Endothelial cell of umbilical vein (primary cell): ENCODE measurements around the gene MBLAC1. TPM values are rescaled to one million over a fixed set of nuclear protein-coding genes. Genes with fewer than 3 reads are reported as not detected.

Experiments
- BruUV-seq: library from RNA; stranded (reverse); fragments of 400-500 nt; replicated peaks from 2 replicates; lab custom pipeline; 2021; lab: Mats Ljungman, UMichigan
- CTCF ChIA-PET: fragments of 300-600, 350-600 bp; sonication (Branson Sonifier 250); formaldehyde crosslinking; loops from one replicate; lab custom pipeline; 2021; ENCODE audit warnings: antibody characterized with exemption, inconsistent platforms; lab: Charles Lee
- POLR2A ChIA-PET: fragments of 300-600, 350-600 bp; sonication (Branson Sonifier 250); formaldehyde crosslinking; loops from one replicate; lab custom pipeline; 2021; ENCODE audit warnings: antibody characterized with exemption, inconsistent platforms; lab: Charles Lee
- DNase-seq: peaks from one replicate; pipeline ENCODE4 v3.0.0-alpha.2; 2011; ENCODE audit warnings: low read depth, low spot score
- FAIRE-seq: peaks from 2 replicates; lab custom pipeline; 2011; peaks lifted over from hg19 to GRCh38; lab: Jason Lieb, UNC
- H2AFZ ChIP-seq: 2 replicates; pipeline ENCODE4 v1.6.0; 2012; ENCODE audit warnings: low read depth, low read length, control low read depth, inconsistent platforms
- H3K27ac ChIP-seq: 2 replicates; pipeline ENCODE4 v1.5.1; 2011; ENCODE audit warnings: low read depth, mild to moderate bottlenecking, control low read depth, low read length, moderate library complexity; ENCODE audit not compliant: insufficient read depth
- H3K27me3 ChIP-seq, 2 experiments: 2 replicates each; pipeline versions ENCODE4 v1.6.0 to v1.6.1; 2011; ENCODE audit warnings: low read length in 2 of 2, mixed read lengths in 1 of 2; ENCODE audit not compliant: control insufficient read depth in 2 of 2, insufficient read depth in 2 of 2
- H3K36me3 ChIP-seq, 2 experiments: 2 replicates in 1 of 2; 3 replicates in 1 of 2; pipeline ENCODE4 v1.5.1; 2011; ENCODE audit warnings: low read length in 2 of 2, mild to moderate bottlenecking in 1 of 2, moderate library complexity in 1 of 2; ENCODE audit not compliant: control insufficient read depth in 2 of 2, insufficient read depth in 2 of 2; ENCODE audit errors: extremely low read depth in 1 of 2
- H3K4me1 ChIP-seq: 3 replicates; pipeline ENCODE4 v1.5.1; 2011; ENCODE audit warnings: mild to moderate bottlenecking, low read length; ENCODE audit not compliant: control insufficient read depth, insufficient read depth; ENCODE audit errors: extremely low read depth
- H3K4me2 ChIP-seq: 2 replicates; pipeline ENCODE4 v1.6.1; 2011; ENCODE audit warnings: low read length, control low read depth, mixed read lengths; ENCODE audit not compliant: insufficient read depth
- H3K4me3 ChIP-seq, 3 experiments: fragments of 200-600 bp in 1 of 3; sonication (generic), shearing (Covaris generic) in 1 of 3; replicated peaks in 1 of 3; 2 replicates each; pipeline ENCODE4 v1.5.1; 2011 to 2016; ENCODE audit warnings: control low read depth in 3 of 3, low read length in 3 of 3, mild to moderate bottlenecking in 2 of 3, inconsistent platforms in 1 of 3, low read depth in 1 of 3, moderate library complexity in 1 of 3; ENCODE audit not compliant: insufficient read depth in 1 of 3
- H3K79me2 ChIP-seq: 2 replicates; pipeline ENCODE4 v1.6.0; 2012; ENCODE audit warnings: low read length, inconsistent platforms; ENCODE audit not compliant: control insufficient read depth, insufficient read depth
- H3K9ac ChIP-seq: replicated peaks from 2 replicates; pipeline ENCODE3; 2011; ENCODE audit warnings: low read length, control low read depth; ENCODE audit not compliant: insufficient read depth; ENCODE audit errors: extremely low read depth
- H3K9me1 ChIP-seq: replicated peaks from 3 replicates; pipeline ENCODE4 v1.6.0; 2011; ENCODE audit warnings: mild to moderate bottlenecking, low read length; ENCODE audit not compliant: control insufficient read depth, insufficient read depth; ENCODE audit errors: extremely low read depth
- H3K9me3 ChIP-seq: replicated peaks from 2 replicates; pipeline ENCODE4 v1.5.1; 2012; ENCODE audit warnings: low read length, inconsistent platforms; ENCODE audit not compliant: control insufficient read depth, insufficient read depth
- H4K20me1 ChIP-seq: replicated peaks from 2 replicates; pipeline ENCODE3; 2011; ENCODE audit warnings: mild to moderate bottlenecking, low read length; ENCODE audit not compliant: control insufficient read depth, insufficient read depth; ENCODE audit errors: extremely low read depth
- EZH2 ChIP-seq: IDR thresholded peaks from 2 replicates; pipeline ENCODE4 v1.6.1; 2012; ENCODE audit warnings: borderline replicate concordance, low read depth, mild to moderate bottlenecking, moderate library complexity, low read length, inconsistent platforms; ENCODE audit not compliant: severe bottlenecking
- FOS ChIP-seq: IDR thresholded peaks from 2 replicates; pipeline ENCODE4 v1.6.1; 2011; ENCODE audit warnings: mild to moderate bottlenecking, low read length, moderate library complexity, borderline replicate concordance; ENCODE audit not compliant: insufficient read depth
- GATA2 ChIP-seq: IDR thresholded peaks from 2 replicates; pipeline ENCODE4 v1.7.0; 2011; ENCODE audit warnings: low read depth, mild to moderate bottlenecking, moderate library complexity, mixed read lengths, low read length; ENCODE audit not compliant: insufficient read length, insufficient read depth
- JUN ChIP-seq: IDR thresholded peaks from 2 replicates; pipeline ENCODE4 v1.6.1; 2011; ENCODE audit warnings: borderline replicate concordance, low read depth; ENCODE audit not compliant: insufficient read length, insufficient read depth
- MYC ChIP-seq: IDR thresholded peaks from one replicate; pipeline ENCODE4 v1.6.1; 2011; ENCODE audit warnings: mild to moderate bottlenecking, low read depth, low read length
- POLR2A ChIP-seq: IDR thresholded peaks from 2 replicates; pipeline ENCODE4 v1.6.1; 2012; ENCODE audit warnings: low read depth, mild to moderate bottlenecking, control low read depth, low read length
- POLR2AphosphoS5 ChIP-seq: IDR thresholded peaks from 2 replicates; pipeline ENCODE4 v1.6.1; 2012; ENCODE audit warnings: low read depth, mild to moderate bottlenecking, control low read depth, low read length, moderate library complexity; ENCODE audit not compliant: insufficient read depth
- dilution Hi-C: fragments of 300-500 bp; cut with MboI; formaldehyde crosslinking; loops from one replicate; pipeline ENCODE4 v1.15.0; 2019; ENCODE audit warnings: low sequenced_read_pairs; ENCODE audit not compliant: extremely low pct_ligation_motif_present
- intact Hi-C: fragments of 100-400 bp; cut with micrococcal nuclease; formaldehyde crosslinking; loops from one replicate; pipeline ENCODE4 v1.10.0; 2022
- polyA plus RNA-seq, 4 experiments: library from polyadenylated mRNA; depleted of rRNA in 3 of 4; stranded (reverse) in 3 of 4; unstranded in 1 of 4; fragments of >200 nt; gene quantifications; 2 replicates each; pipeline versions ENCODE4 v1.2.1 to v1.2.3, GENCODE V29; 2011 to 2012; ENCODE audit warnings: missing spikeins in 1 of 4
- total RNA-seq: library from RNA; stranded (reverse); gene quantifications from 2 replicates; pipeline ENCODE4 v1.2.3, GENCODE V29; 2021
- TF ChIP-seq, protein P1 (sequence below): IDR thresholded peaks from 2 replicates; pipeline ENCODE4 v1.6.1; 2011; ENCODE audit not compliant: insufficient read depth, insufficient read length
- TF ChIP-seq, protein P2 (sequence below), 2 donors: IDR thresholded peaks; 1 replicate in 1 of 2; 2 replicates in 1 of 2; pipeline ENCODE4 v1.5.1; 2011; ENCODE audit warnings: low read length in 2 of 2, mild to moderate bottlenecking in 2 of 2, moderate library complexity in 2 of 2, control low read depth in 1 of 2, inconsistent platforms in 1 of 2, low read depth in 1 of 2; ENCODE audit not compliant: insufficient read depth in 1 of 2; ENCODE audit errors: extremely low read depth in 1 of 2

The MBLAC1 gene
- total and polyA plus RNA-seq, 2 donors (not counting 3 experiments of a cell fraction or from before 2014, with no cell fraction given) = 1.8 to 2.1 TPM

- H3K27me3 ChIP-seq = no peaks in the 10 kb centered on the region
- no peak overlapping the region for H3K4me3 ChIP-seq
- no peaks in the 10 kb centered on the region for H3K9me3 ChIP-seq
- no peaks in the 10 kb centered on the region for H3K9me1 ChIP-seq
- POLR2A ChIA-PET = no interaction called here
- no peak overlapping the region for H3K27ac ChIP-seq
- no peak overlapping the region for H3K9ac ChIP-seq
- TF ChIP-seq JUN (no peak), POLR2AphosphoS5 (no peak), POLR2A (no peak), MYC (no peak), FOS (no peak), GATA2 (no peak), EZH2 (no peak)
- TF ChIP-seq, protein P1, sequence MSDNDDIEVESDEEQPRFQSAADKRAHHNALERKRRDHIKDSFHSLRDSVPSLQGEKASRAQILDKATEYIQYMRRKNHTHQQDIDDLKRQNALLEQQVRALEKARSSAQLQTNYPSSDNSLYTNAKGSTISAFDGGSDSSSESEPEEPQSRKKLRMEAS = no peak
- TF ChIP-seq, protein P2, sequence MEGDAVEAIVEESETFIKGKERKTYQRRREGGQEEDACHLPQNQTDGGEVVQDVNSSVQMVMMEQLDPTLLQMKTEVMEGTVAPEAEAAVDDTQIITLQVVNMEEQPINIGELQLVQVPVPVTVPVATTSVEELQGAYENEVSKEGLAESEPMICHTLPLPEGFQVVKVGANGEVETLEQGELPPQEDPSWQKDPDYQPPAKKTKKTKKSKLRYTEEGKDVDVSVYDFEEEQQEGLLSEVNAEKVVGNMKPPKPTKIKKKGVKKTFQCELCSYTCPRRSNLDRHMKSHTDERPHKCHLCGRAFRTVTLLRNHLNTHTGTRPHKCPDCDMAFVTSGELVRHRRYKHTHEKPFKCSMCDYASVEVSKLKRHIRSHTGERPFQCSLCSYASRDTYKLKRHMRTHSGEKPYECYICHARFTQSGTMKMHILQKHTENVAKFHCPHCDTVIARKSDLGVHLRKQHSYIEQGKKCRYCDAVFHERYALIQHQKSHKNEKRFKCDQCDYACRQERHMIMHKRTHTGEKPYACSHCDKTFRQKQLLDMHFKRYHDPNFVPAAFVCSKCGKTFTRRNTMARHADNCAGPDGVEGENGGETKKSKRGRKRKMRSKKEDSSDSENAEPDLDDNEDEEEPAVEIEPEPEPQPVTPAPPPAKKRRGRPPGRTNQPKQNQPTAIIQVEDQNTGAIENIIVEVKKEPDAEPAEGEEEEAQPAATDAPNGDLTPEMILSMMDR (IDR thresholded peaks at IDR 0.05; ENCODE audit: extremely low read depth in 1 of 2, insufficient read depth in 1 of 2, low read depth in 1 of 2, low read length in 2 of 2) = no peak
- peaks cover 5% of the 10 kb centered on the region for H3K4me1 ChIP-seq
- dilution Hi-C loops = no loop called here
- BruUV-seq = no TSS peak
- DNase-seq = no peak
- H2AFZ ChIP-seq = no peak overlapping the region
- no peak overlapping the region for H3K4me2 ChIP-seq
- intact Hi-C loops = no loop called here
- CTCF ChIA-PET = no interaction called here
- H4K20me1 ChIP-seq = no peaks in the 10 kb centered on the region
- H3K36me3 ChIP-seq = peaks cover 0 to 3% of the 10 kb centered on the region in 2 experiments
- H3K79me2 ChIP-seq = peaks cover 4% of the 10 kb centered on the region
- FAIRE-seq = no peak
Observed at GRCh38 chr7:100173806-100174495, 47.2 kb downstream of the MBLAC1 start.
